Coronary artery (tissue), 2 donors: ENCODE data around the gene CEP104.

ENCODE experiments used
- DNase-seq: peaks from one replicate; pipeline ENCODE4 v3.0.0-alpha.2; 2017; ENCODE audit warnings: low spot score
- H3K27ac ChIP-seq, 2 donors: fragments of 200-600 bp; sonication (generic); one replicate each; pipeline ENCODE4 v1.5.1; 2016 to 2019
- H3K4me3 ChIP-seq: fragments of 200-600 bp; sonication (generic); 2 replicates; pipeline ENCODE4 v1.5.1; 2016; ENCODE audit warnings: mild to moderate bottlenecking, moderate library complexity
- TF ChIP-seq, protein P1 (sequence below): fragments of 200-600 bp; sonication (generic); IDR thresholded peaks from one replicate; pipeline ENCODE4 v1.5.1; 2019; ENCODE audit warnings: antibody characterized with exemption

The CEP104 gene

DNA sequence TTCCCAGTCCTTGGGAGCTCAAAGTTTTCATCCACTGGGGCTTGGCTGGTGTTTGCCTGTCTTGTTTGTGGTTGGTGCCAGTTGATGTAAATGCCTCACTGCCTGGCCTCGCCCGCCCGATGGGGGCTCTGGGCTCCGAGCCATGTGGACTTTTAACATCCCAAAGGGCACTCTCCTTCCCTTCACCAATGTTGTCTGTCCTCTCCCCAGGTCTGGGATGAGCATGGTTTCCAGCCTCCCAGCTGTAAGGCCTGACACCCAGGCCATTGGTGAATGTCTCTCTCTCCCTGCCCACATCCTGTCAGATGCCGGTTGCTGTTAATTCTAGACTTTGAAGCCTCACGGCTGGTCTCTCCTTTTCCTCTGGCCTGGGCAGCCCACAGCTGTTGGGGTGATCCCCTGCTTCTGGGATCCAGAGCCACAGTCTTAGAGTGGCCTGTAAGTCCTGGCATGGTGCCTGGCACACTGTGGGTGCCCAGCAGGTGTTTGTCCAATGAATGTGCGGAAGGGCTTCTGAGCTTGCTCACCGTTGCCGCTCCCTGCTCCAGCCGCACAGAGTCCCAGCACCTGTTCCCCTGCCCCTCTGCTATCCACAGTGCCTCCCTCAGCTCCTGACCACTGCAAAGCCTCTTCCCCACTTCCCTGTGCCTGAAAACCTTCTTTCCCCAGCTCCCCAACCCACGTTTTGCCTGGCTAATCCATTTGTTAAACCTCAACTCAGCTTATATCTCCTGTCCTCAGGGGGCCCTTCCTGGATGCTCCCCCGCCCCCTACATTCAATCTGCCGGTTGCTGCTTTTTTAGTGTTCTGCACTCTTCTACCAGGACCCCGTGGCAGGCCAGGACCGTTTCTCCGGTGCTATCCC is 46.4 kb upstream of the CEP104 start:
- TF ChIP-seq, protein P1, sequence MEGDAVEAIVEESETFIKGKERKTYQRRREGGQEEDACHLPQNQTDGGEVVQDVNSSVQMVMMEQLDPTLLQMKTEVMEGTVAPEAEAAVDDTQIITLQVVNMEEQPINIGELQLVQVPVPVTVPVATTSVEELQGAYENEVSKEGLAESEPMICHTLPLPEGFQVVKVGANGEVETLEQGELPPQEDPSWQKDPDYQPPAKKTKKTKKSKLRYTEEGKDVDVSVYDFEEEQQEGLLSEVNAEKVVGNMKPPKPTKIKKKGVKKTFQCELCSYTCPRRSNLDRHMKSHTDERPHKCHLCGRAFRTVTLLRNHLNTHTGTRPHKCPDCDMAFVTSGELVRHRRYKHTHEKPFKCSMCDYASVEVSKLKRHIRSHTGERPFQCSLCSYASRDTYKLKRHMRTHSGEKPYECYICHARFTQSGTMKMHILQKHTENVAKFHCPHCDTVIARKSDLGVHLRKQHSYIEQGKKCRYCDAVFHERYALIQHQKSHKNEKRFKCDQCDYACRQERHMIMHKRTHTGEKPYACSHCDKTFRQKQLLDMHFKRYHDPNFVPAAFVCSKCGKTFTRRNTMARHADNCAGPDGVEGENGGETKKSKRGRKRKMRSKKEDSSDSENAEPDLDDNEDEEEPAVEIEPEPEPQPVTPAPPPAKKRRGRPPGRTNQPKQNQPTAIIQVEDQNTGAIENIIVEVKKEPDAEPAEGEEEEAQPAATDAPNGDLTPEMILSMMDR, result no peak
- H3K4me3 ChIP-seq, result no peak overlapping the region
- no peak overlapping the region for H3K27ac ChIP-seq
- no peak for DNase-seq

DNA sequence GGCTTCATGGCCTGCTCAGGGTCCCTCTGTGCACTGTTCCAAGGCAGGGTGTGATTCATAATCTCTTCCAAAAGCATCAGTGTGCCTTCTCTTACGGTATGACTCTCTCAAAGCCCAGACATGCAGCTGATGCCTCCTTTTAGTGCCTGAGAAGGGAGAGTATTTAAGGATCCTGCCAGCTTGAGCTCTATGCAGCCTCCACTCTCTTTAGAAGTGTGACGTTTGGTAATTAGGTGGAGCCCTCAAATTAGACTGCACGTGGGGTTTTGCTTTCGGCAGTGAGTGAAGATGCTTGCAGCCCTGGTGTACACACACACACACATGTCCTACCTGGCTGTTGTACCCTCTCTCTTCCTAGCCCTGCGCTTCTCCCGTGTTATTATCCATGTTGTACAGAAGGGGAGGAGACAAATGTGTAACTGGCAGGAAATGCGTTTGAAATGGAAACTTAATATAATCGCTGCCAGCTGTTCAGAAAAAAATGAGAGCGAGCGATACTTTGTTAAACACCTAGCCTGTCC is 45.6 kb upstream of the CEP104 start:
- Histone ChIP-seq H3K4me3 (no peak overlapping the region), H3K27ac (no peak overlapping the region)
- DNase-seq, result no peak
- TF ChIP-seq, protein P1, result no peak

DNA sequence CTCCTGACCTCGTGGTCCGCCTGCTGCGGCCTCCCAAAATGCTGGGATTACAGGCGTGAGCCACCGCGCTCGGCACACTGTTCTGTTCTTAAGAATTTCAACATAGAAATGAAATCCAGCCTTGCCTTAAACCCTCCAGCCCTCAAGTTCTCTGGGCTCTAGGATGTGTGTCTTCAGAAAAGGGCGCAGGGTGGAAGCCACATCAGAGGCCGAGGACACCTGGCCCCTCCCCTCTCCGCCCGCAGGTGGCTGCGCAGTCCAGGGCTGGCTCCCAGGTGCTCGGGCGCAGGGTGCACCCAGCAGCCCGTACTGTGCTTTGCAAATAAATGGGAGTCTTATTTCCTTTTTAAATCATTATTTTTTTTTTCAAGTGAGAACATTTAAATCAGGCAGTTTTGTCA is 45.1 kb upstream of the CEP104 start:
- no peak overlapping the region for H3K27ac ChIP-seq
- H3K4me3 ChIP-seq, result no peak overlapping the region
- TF ChIP-seq, protein P1, result no peak
- DNase-seq, result no peak

DNA sequence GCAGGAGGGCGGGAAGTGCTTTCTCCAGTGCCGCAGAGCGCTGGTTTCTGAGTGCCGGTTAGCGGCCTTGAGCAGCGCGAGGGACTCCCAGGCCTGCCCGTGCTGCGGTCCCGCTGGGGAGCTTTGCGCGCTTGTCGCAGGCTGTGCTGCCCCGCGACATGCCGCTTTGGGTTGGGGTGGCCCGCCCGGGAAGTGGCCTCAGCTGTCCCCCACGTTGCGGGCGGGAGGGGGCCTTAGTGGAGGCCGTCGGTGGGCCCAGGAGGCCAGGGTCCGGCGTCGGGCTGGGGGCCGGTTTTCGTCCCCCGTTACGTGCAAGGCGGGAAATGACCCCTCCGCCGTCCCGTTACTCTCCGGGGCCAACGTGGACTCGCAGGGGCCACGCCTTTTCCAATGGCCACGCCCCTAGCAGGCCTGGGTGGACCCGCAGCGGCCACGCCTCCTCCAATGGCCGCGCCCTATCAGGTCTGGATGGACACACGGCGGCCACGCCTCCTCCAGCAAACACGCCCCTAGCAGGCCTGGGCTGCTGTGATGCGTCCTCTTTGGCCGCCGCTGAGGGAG is 44.0 kb upstream of the CEP104 start:
- TF ChIP-seq, protein P1, result no peak
- peak; percentile 99 for DNase-seq
- Histone ChIP-seq H3K27ac (peak overlapping the region; percentile 83 to 99), H3K4me3 (peak overlapping the region; percentile 96)

DNA sequence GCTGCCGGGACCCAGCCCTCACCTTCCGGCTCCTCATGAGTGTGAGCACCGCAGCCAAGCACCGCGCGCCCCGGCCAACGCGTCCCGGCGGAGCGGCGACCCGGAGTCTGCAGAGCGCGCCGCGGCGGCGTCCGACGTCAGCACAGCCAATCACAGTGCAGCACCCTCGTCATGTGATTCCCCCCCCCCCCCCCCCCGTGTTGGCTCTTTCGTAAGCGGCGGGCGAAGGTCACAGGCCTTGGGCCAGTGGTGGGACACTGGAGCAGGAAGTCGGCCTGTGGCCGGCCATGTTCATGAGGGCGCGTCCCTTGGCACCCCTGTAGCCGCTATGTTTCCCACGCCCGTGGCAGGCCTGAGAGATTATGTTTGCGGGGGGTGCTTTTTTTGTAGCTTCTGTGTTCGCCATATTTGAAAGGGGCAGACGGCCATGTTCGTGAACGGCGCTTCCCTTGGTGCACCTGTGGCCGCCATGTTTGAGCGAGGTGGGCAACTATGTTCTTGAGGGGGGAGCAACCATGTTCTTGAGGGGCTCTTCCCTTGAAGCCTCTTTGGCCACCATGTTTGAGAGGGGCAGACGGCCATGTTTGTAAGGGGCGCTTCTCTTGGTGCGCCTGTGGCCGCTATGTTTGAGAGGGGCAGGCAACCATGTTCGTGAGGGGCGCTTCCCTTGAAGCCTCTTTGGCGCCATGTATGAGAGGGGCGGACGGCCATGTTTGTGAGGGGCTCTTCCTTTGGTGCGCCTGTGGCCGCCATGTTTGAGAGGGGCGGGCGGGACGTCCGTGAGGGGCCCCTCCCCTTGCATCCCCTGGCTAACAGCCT is 43.3 kb upstream of the CEP104 start, which contains the start of gene C1orf174:
Gene C1orf174, minus strand, starts transcription at position 123 of the 819 bp plus-strand sequence. Its CDS starts 86 bp downstream, at position 37.
- Histone ChIP-seq H3K4me3 (peak within 1 kb of the TSS; percentile 96), H3K27ac (peak within 1 kb of the TSS; percentile 83 to 99)
- TF ChIP-seq, protein P1, result no peak
- peak; percentile 99 for DNase-seq

DNA sequence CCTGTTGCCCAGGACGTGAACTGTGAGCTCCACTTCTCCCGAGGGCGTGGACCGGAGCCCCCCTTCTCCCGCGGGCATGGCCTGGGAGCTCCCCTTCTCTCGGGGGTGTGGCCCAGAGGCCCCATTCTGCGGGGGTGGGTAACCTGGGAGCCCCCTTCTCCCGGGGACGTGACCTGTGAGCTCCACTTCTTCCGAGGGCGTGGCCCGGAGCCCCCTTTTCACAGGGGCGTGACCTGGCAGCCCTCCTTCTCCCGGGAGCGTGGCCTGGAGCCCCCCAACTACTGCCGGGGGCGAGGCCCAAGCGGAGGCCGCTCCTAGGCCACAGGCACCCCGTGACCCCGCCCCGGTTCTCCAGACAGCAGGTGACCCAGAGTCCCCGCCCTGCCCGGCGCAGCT is 42.7 kb upstream of the CEP104 start:
- H3K27ac ChIP-seq, result peak overlapping the region; percentile 83 to 99
- TF ChIP-seq, protein P1, result no peak
- no peak for DNase-seq
- peak overlapping the region; percentile 96 for H3K4me3 ChIP-seq
